Activated T-cell treated with anti-CD3 and anti-CD28 coated beads, Interleukin-2, amount 50 U/mL, for 24 hours (primary cell): Measurements from ENCODE around the gene TDRD12.

Source experiments
- DNase-seq: peaks from one replicate; pipeline ENCODE4 v3.0.0-alpha.2; 2020
- H3K27ac Mint-ChIP-seq: 2 replicates; pipeline ENCODE4 v1.8.0; 2020; ENCODE audit warnings: mild to moderate bottlenecking, mixed read lengths
- H3K27me3 Mint-ChIP-seq: 2 replicates; pipeline ENCODE4 v1.8.0; 2020; ENCODE audit warnings: mixed read lengths
- H3K36me3 Mint-ChIP-seq: 2 replicates; pipeline ENCODE4 v1.8.0; 2020; ENCODE audit warnings: low read depth, mixed read lengths
- H3K4me1 Mint-ChIP-seq: 2 replicates; pipeline ENCODE4 v1.8.0; 2020; ENCODE audit warnings: low read depth, mixed read lengths
- H3K4me3 Mint-ChIP-seq: 2 replicates; pipeline ENCODE4 v1.8.0; 2020; ENCODE audit warnings: mild to moderate bottlenecking, moderate library complexity, mixed read lengths
- H3K9me3 Mint-ChIP-seq: 2 replicates; pipeline ENCODE4 v1.8.0; 2020; ENCODE audit warnings: mixed read lengths

TDRD12 gene

GRCh38 chr19:32800191-32800590, 80.6 kb downstream of the TDRD12 start:
- no peaks in the 10 kb centered on the region for H3K27me3 Mint-ChIP-seq

GRCh38 chr19:32800754-32801153, 81.2 kb downstream of the TDRD12 start:
- Mint-ChIP-seq H3K4me1 (peaks cover 18% of the 10 kb centered on the region), H3K9me3 (no peaks in the 10 kb centered on the region), H3K36me3 (no peaks in the 10 kb centered on the region), H3K27ac (no peak overlapping the region), H3K27me3 (no peaks in the 10 kb centered on the region), H3K4me3 (no peak overlapping the region)
- DNase-seq = no peak

More at GRCh38 chr19:32800191-32800590, 80.6 kb downstream of the TDRD12 start:
- DNase-seq = no peak
- no peaks in the 10 kb centered on the region for H3K9me3 Mint-ChIP-seq
- no peak overlapping the region for H3K4me3 Mint-ChIP-seq
- no peak overlapping the region for H3K27ac Mint-ChIP-seq
- H3K36me3 Mint-ChIP-seq = no peaks in the 10 kb centered on the region
- H3K4me1 Mint-ChIP-seq = peaks cover 23% of the 10 kb centered on the region

GRCh38 chr19:32802840-32803239, 83.3 kb downstream of the TDRD12 start:
- H3K27ac Mint-ChIP-seq = no peak overlapping the region
- no peak overlapping the region for H3K4me3 Mint-ChIP-seq
- H3K9me3 Mint-ChIP-seq = no peaks in the 10 kb centered on the region
- H3K36me3 Mint-ChIP-seq = no peaks in the 10 kb centered on the region
- H3K27me3 Mint-ChIP-seq = no peaks in the 10 kb centered on the region
- no peak for DNase-seq
- peaks cover 14% of the 10 kb centered on the region for H3K4me1 Mint-ChIP-seq

- H3K27ac Mint-ChIP-seq = no peak overlapping the region
- H3K27me3 Mint-ChIP-seq = no peaks in the 10 kb centered on the region
- DNase-seq = no peak
- no peaks in the 10 kb centered on the region for H3K36me3 Mint-ChIP-seq
- peaks cover 14% of the 10 kb centered on the region for H3K4me1 Mint-ChIP-seq
- H3K9me3 Mint-ChIP-seq = no peaks in the 10 kb centered on the region
- H3K4me3 Mint-ChIP-seq = no peak overlapping the region
Measured at GRCh38 chr19:32808236-32808635, 88.7 kb downstream of the TDRD12 start.

GRCh38 chr19:32809254-32809653, 89.7 kb downstream of the TDRD12 start:
- Mint-ChIP-seq H3K27me3 (no peaks in the 10 kb centered on the region), H3K36me3 (no peaks in the 10 kb centered on the region), H3K4me1 (peaks cover 21% of the 10 kb centered on the region), H3K4me3 (no peak overlapping the region), H3K27ac (no peak overlapping the region), H3K9me3 (no peaks in the 10 kb centered on the region)
- DNase-seq = no peak

- Mint-ChIP-seq H3K4me1 (peaks cover 24% of the 10 kb centered on the region), H3K27ac (no peak overlapping the region), H3K27me3 (no peaks in the 10 kb centered on the region), H3K9me3 (no peaks in the 10 kb centered on the region), H3K36me3 (no peaks in the 10 kb centered on the region), H3K4me3 (no peak overlapping the region)
- no peak for DNase-seq
Measured at GRCh38 chr19:32809754-32810153, 90.2 kb downstream of the TDRD12 start.

GRCh38 chr19:32810452-32810851, 90.9 kb downstream of the TDRD12 start:
- Mint-ChIP-seq H3K36me3 (no peaks in the 10 kb centered on the region), H3K4me1 (peaks cover 24% of the 10 kb centered on the region), H3K4me3 (no peak overlapping the region), H3K27ac (no peak overlapping the region), H3K27me3 (no peaks in the 10 kb centered on the region), H3K9me3 (no peaks in the 10 kb centered on the region)
- no peak for DNase-seq

GRCh38 chr19:32811151-32811550, 91.6 kb downstream of the TDRD12 start:
- Mint-ChIP-seq H3K27ac (no peak overlapping the region), H3K4me3 (no peak overlapping the region), H3K9me3 (no peaks in the 10 kb centered on the region), H3K36me3 (no peaks in the 10 kb centered on the region), H3K4me1 (peaks cover 24% of the 10 kb centered on the region), H3K27me3 (no peaks in the 10 kb centered on the region)
- no peak for DNase-seq

GRCh38 chr19:32812036-32812435, 92.5 kb downstream of the TDRD12 start:
- no peaks in the 10 kb centered on the region for H3K36me3 Mint-ChIP-seq
- no peaks in the 10 kb centered on the region for H3K27me3 Mint-ChIP-seq
- peaks cover 24% of the 10 kb centered on the region for H3K4me1 Mint-ChIP-seq
- DNase-seq = no peak
- no peak overlapping the region for H3K27ac Mint-ChIP-seq
- H3K9me3 Mint-ChIP-seq = no peaks in the 10 kb centered on the region
- H3K4me3 Mint-ChIP-seq = no peak overlapping the region

GRCh38 chr19:32812571-32812970, 93.0 kb downstream of the TDRD12 start:
- Mint-ChIP-seq H3K27me3 (no peaks in the 10 kb centered on the region), H3K27ac (no peak overlapping the region), H3K4me1 (peaks cover 24% of the 10 kb centered on the region), H3K9me3 (no peaks in the 10 kb centered on the region), H3K36me3 (no peaks in the 10 kb centered on the region), H3K4me3 (no peak overlapping the region)
- DNase-seq = no peak

- Mint-ChIP-seq H3K27ac (no peak overlapping the region), H3K36me3 (no peaks in the 10 kb centered on the region), H3K9me3 (no peaks in the 10 kb centered on the region), H3K4me3 (no peak overlapping the region), H3K4me1 (peaks cover 23% of the 10 kb centered on the region), H3K27me3 (no peaks in the 10 kb centered on the region)
- DNase-seq = no peak
Measured at GRCh38 chr19:32813862-32814425, 94.4 kb downstream of the TDRD12 start.

GRCh38 chr19:32814624-32815023, 95.1 kb downstream of the TDRD12 start:
- no peaks in the 10 kb centered on the region for H3K36me3 Mint-ChIP-seq
- no peaks in the 10 kb centered on the region for H3K9me3 Mint-ChIP-seq
- H3K4me1 Mint-ChIP-seq = peaks cover 19% of the 10 kb centered on the region
- no peak overlapping the region for H3K4me3 Mint-ChIP-seq
- no peak for DNase-seq
- peaks cover under 1% of the 10 kb centered on the region for H3K27me3 Mint-ChIP-seq
- H3K27ac Mint-ChIP-seq = no peak overlapping the region

GRCh38 chr19:32816555-32817099, 97.1 kb downstream of the TDRD12 start:
- no peak overlapping the region for H3K27ac Mint-ChIP-seq
- peaks cover 22% of the 10 kb centered on the region for H3K4me1 Mint-ChIP-seq
- no peaks in the 10 kb centered on the region for H3K9me3 Mint-ChIP-seq
- H3K27me3 Mint-ChIP-seq = peaks cover 3% of the 10 kb centered on the region
- H3K4me3 Mint-ChIP-seq = no peak overlapping the region
- no peak for DNase-seq
- no peaks in the 10 kb centered on the region for H3K36me3 Mint-ChIP-seq

- Mint-ChIP-seq H3K27ac (no peak overlapping the region), H3K27me3 (peaks cover 5% of the 10 kb centered on the region), H3K36me3 (no peaks in the 10 kb centered on the region), H3K4me1 (peaks cover 22% of the 10 kb centered on the region), H3K4me3 (no peak overlapping the region), H3K9me3 (no peaks in the 10 kb centered on the region)
- DNase-seq = no peak
Measured at GRCh38 chr19:32817569-32818476, 98.3 kb downstream of the TDRD12 start.

GRCh38 chr19:32818536-32818935, 99.0 kb downstream of the TDRD12 start:
- Mint-ChIP-seq H3K4me3 (no peak overlapping the region), H3K9me3 (no peaks in the 10 kb centered on the region), H3K27me3 (peaks cover 10% of the 10 kb centered on the region), H3K36me3 (no peaks in the 10 kb centered on the region), H3K27ac (no peak overlapping the region), H3K4me1 (peaks cover 21% of the 10 kb centered on the region)
- DNase-seq = no peak
